GM12878 (cell line): ENCODE results near the gene DCDC1. TPM values are rescaled to one million over a fixed set of nuclear protein-coding genes. Genes with fewer than 3 reads are reported as not detected.

Source experiments
- ATAC-seq: fragments of 200-7000 bp; cut with Tn5 transposase; 3 replicates; pipeline ENCODE4 v1.9.1; 2020; ENCODE audit warnings: mild to moderate bottlenecking, moderate library complexity
- BruUV-seq: library from RNA; stranded (reverse); fragments of 400-500 nt; replicated peaks from 2 replicates; lab custom pipeline; 2021; lab: Mats Ljungman, UMichigan
- CTCF ChIA-PET: fragments of 300-600 bp; sonication (Branson Sonifier 250); formaldehyde crosslinking; extraction: SDS; loops from one replicate; lab custom pipeline; 2021; ENCODE audit warnings: inconsistent platforms; lab: Yijun Ruan, JAX
- POLR2A ChIA-PET: fragments of 350-600 bp; formaldehyde crosslinking; extraction: SDS; loops from one replicate; lab custom pipeline; 2021; ENCODE audit warnings: inconsistent platforms; lab: Charles Lee
- RAD21 ChIA-PET: fragments of 300-600 bp; sonication (Branson Sonifier 250); formaldehyde crosslinking; loops from one replicate; lab custom pipeline; 2023; ENCODE audit warnings: antibody characterized with exemption; ENCODE audit not compliant: unreplicated experiment; lab: Charles Lee
- SMC1A ChIA-PET: fragments of 300-600 bp; sonication (Branson Sonifier 250); formaldehyde crosslinking; loops from one replicate; lab custom pipeline; 2023; ENCODE audit not compliant: unreplicated experiment, uncharacterized antibody; lab: Charles Lee
- DNase-seq: peaks from one replicate; pipeline ENCODE4 v3.0.0-alpha.2; 2011; ENCODE audit warnings: low read depth, low spot score
- FAIRE-seq: peaks from 3 replicates; lab custom pipeline; 2011; peaks lifted over from hg19 to GRCh38; lab: Jason Lieb, UNC
- H2AFZ ChIP-seq: 2 replicates; pipeline ENCODE4 v1.6.0; 2011; ENCODE audit warnings: low read depth, low read length, control low read depth; ENCODE audit not compliant: control insufficient read depth
- H3K27ac ChIP-seq: 2 replicates; pipeline ENCODE4 v1.5.1; 2011; ENCODE audit warnings: control low read depth; ENCODE audit not compliant: control insufficient read depth, insufficient read depth
- H3K27me3 ChIP-seq, 2 experiments: replicated peaks in 1 of 2; 2 replicates each; pipeline versions ENCODE4 v1.6.0 to v1.6.1; 2011; ENCODE audit warnings: low read length in 1 of 2; ENCODE audit not compliant: control insufficient read depth in 2 of 2, insufficient read depth in 2 of 2
- H3K36me3 ChIP-seq, 2 experiments: 2 replicates each; pipeline ENCODE4 v1.5.1; 2011; ENCODE audit warnings: low read length in 1 of 2; ENCODE audit not compliant: control insufficient read depth in 2 of 2, insufficient read depth in 2 of 2
- H3K4me1 ChIP-seq: 2 replicates; pipeline ENCODE4 v1.6.1; 2011; ENCODE audit warnings: mild to moderate bottlenecking, low read length, moderate library complexity, mixed read lengths; ENCODE audit not compliant: control insufficient read depth, insufficient read depth
- H3K4me2 ChIP-seq: 2 replicates; pipeline ENCODE4 v1.6.0; 2011; ENCODE audit warnings: control low read depth; ENCODE audit not compliant: control insufficient read depth, insufficient read depth
- H3K4me3 ChIP-seq: fragments of 200-600 bp; sonication (generic); 2 replicates; pipeline ENCODE4 v1.5.1; 2016
- H3K79me2 ChIP-seq: 2 replicates; pipeline ENCODE4 v1.6.0; 2011; ENCODE audit warnings: low read length; ENCODE audit not compliant: control insufficient read depth, insufficient read depth
- H3K9ac ChIP-seq: 2 replicates; pipeline ENCODE4 v1.8.0; 2011; ENCODE audit warnings: low read length, control low read depth, mixed read lengths; ENCODE audit not compliant: control insufficient read depth, insufficient read depth
- H3K9me3 ChIP-seq: replicated peaks from 3 replicates; pipeline ENCODE4 v1.5.1; 2011; ENCODE audit warnings: mild to moderate bottlenecking, low read length; ENCODE audit not compliant: control insufficient read depth, insufficient read depth
- H4K20me1 ChIP-seq: 2 replicates; pipeline ENCODE4 v1.6.0; 2011; ENCODE audit not compliant: control insufficient read depth, insufficient read depth
- BCL11A ChIP-seq: IDR thresholded peaks from 2 replicates; pipeline ENCODE4 v1.6.1; 2011; ENCODE audit warnings: low read depth, low read length
- BHLHE40 ChIP-seq, 2 experiments: fragments of 450-650 bp in 1 of 2; IDR thresholded peaks; 2 replicates each; pipeline ENCODE4 v1.6.1; 2011 to 2017; ENCODE audit warnings: low read depth in 2 of 2, borderline replicate concordance in 1 of 2, improper control_type of control experiment in 1 of 2, low read length in 1 of 2, mild to moderate bottlenecking in 1 of 2
- BRCA1 ChIP-seq: IDR thresholded peaks from 2 replicates; pipeline ENCODE4 v1.6.1; 2011; ENCODE audit warnings: low read depth, low read length, improper control_type of control experiment
- HDGF ChIP-seq: fragments of 450-650 bp; IDR thresholded peaks from 2 replicates; pipeline ENCODE4 v1.6.1; 2016; ENCODE audit warnings: antibody characterized with exemption
- IRF5 ChIP-seq: fragments of 450-650 bp; IDR thresholded peaks from 2 replicates; pipeline ENCODE4 v1.6.1; 2017; ENCODE audit warnings: borderline replicate concordance
- POLR2A ChIP-seq: IDR thresholded peaks from 2 replicates; pipeline ENCODE4 v1.6.1; 2011; ENCODE audit warnings: low read depth, mild to moderate bottlenecking, low read length
- RELA ChIP-seq: fragments of 450-650 bp; IDR thresholded peaks from 2 replicates; pipeline ENCODE4 v1.8.0; 2014; ENCODE audit warnings: borderline replicate concordance; ENCODE audit not compliant: partially characterized antibody
- SMAD1 ChIP-seq: fragments of 450-650 bp; IDR thresholded peaks from 2 replicates; pipeline ENCODE4 v1.6.1; 2018; ENCODE audit warnings: mild to moderate bottlenecking, low read depth; ENCODE audit not compliant: partially characterized antibody
- SREBF2 ChIP-seq: IDR thresholded peaks from 2 replicates; pipeline ENCODE4 v1.6.1; 2012; ENCODE audit warnings: mild to moderate bottlenecking, low read length
- WGBS: methylation state at CpG from one replicate; pipeline ENCODE4 v1.1.6; 2016; ENCODE audit warnings: low lambda C conversion rate; ENCODE audit not compliant: insufficient replicate concordance, insufficient coverage; ENCODE audit errors: missing lambda C conversion rate; 5-methylcytosine and 5-hydroxymethylcytosine counted together
- in situ Hi-C: fragments of 300-500 bp; cut with MboI; formaldehyde crosslinking; loops from 9 replicates; pipeline ENCODE4 v1.14.3; 2018; ENCODE audit warnings: mixed read lengths
- intact Hi-C: fragments of 100-400 bp; cut with micrococcal nuclease; formaldehyde crosslinking; loops from one replicate; pipeline ENCODE4 v1.14.2; 2022; ENCODE audit not compliant: unreplicated experiment
- polyA plus RNA-seq, 11 experiments: library from polyadenylated mRNA; depleted of rRNA in 4 of 11; unstranded in 6 of 11; stranded (reverse) in 5 of 11; fragments of >200 nt; fragmentation: Nextera tagmentation in 4 of 11; fragmentation: Illumina TruSeq in 1 of 11; extraction: Ambion mirVana in 4 of 11; extraction: Trizol in 1 of 11; gene quantifications; 1 replicate in 1 of 11; 2 replicates in 10 of 11; pipeline versions ENCODE4 v1.2.1 to v1.2.3, GENCODE V29; 2011 to 2016; ENCODE audit warnings: inconsistent platforms in 2 of 11, missing spikeins in 2 of 11, low read depth in 1 of 11
- total RNA-seq, 4 experiments: library from RNA; depleted of rRNA in 3 of 4; stranded (reverse); fragments of >200 nt in 3 of 4; fragmentation: Illumina TruSeq in 1 of 4; extraction: Trizol in 1 of 4; gene quantifications; 2 replicates each; pipeline versions ENCODE4 v1.2.1 to v1.2.3, GENCODE V29; 2013 to 2021
- TF ChIP-seq, protein P1 (sequence below): fragments of 150-350 bp; IDR thresholded peaks from 2 replicates; pipeline ENCODE4 v1.6.1; 2016; ENCODE audit warnings: low read depth, low read length

Gene DCDC1
- total and polyA plus RNA-seq, 10 of the 15 experiments (the other 5 are each of a cell fraction or from before 2014, with no cell fraction given) = not detected

DNA sequence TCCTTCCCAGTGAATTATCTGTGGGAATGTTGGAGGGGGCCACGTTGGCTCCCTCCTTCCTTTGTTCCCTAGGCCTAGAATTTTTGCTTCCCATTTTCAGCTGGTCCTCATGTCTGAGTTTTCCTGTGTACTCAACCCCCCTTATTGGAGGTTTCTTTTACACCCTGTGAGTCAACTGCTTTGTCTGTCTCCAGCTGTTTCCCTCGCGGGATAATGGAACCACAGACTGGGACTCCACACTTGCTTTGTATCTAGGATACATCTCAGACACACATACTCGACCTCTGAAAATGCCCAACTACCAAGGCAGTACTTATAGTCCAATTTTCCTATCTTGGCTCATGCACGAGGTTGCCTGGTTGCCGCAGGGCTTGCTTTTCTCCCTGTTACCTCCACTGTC, 430.7 kb downstream of the DCDC1 start:
- Histone ChIP-seq H3K9me3 (no peaks in the 10 kb centered on the region; the same call in 2 of the 3 replicates), H2AFZ (no peak overlapping the region), H3K4me1 (no peaks in the 10 kb centered on the region), H3K36me3 (no peaks in the 10 kb centered on the region), H3K79me2 (no peaks in the 10 kb centered on the region), H3K4me2 (no peak overlapping the region), H4K20me1 (no peaks in the 10 kb centered on the region), H3K9ac (no peak overlapping the region), H3K27me3 (no peaks in the 10 kb centered on the region), H3K27ac (no peak overlapping the region), H3K4me3 (no peak overlapping the region)
- FAIRE-seq = no peak
- in situ Hi-C loops (no loop called here), intact Hi-C loops (no loop called here)
- BruUV-seq = no TSS peak
- ChIA-PET SMC1A (no interaction called here), POLR2A (no interaction called here), CTCF (interaction anchor here (0.6 kb wide), 1 partner anchor 110 kb away, joined by 5 read pairs; no protein-coding TSS in a partner anchor), RAD21 (no interaction called here)
- DNase-seq = no peak
- 50% methylated on average over 6 of the region's 6 CpGs for WGBS
- TF ChIP-seq SMAD1 (no peak), BRCA1 (no peak), RELA (no peak), BHLHE40 (IDR thresholded peaks at IDR 0.05; ENCODE audit: borderline replicate concordance in 1 of 2, low read depth in 2 of 2, low read length in 1 of 2) (no peak), HDGF (no peak), IRF5 (no peak), POLR2A (no peak), BCL11A (no peak), SREBF2 (no peak)
- TF ChIP-seq, protein P1, sequence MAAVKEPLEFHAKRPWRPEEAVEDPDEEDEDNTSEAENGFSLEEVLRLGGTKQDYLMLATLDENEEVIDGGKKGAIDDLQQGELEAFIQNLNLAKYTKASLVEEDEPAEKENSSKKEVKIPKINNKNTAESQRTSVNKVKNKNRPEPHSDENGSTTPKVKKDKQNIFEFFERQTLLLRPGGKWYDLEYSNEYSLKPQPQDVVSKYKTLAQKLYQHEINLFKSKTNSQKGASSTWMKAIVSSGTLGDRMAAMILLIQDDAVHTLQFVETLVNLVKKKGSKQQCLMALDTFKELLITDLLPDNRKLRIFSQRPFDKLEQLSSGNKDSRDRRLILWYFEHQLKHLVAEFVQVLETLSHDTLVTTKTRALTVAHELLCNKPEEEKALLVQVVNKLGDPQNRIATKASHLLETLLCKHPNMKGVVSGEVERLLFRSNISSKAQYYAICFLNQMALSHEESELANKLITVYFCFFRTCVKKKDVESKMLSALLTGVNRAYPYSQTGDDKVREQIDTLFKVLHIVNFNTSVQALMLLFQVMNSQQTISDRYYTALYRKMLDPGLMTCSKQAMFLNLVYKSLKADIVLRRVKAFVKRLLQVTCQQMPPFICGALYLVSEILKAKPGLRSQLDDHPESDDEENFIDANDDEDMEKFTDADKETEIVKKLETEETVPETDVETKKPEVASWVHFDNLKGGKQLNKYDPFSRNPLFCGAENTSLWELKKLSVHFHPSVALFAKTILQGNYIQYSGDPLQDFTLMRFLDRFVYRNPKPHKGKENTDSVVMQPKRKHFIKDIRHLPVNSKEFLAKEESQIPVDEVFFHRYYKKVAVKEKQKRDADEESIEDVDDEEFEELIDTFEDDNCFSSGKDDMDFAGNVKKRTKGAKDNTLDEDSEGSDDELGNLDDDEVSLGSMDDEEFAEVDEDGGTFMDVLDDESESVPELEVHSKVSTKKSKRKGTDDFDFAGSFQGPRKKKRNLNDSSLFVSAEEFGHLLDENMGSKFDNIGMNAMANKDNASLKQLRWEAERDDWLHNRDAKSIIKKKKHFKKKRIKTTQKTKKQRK = no peak
- no peak for ATAC-seq
